IMR-90 (cell line): ENCODE measurements around the gene WDR74. TPM values are rescaled to one million over a fixed set of nuclear protein-coding genes. Genes with fewer than 3 reads are reported as not detected.

Experiments
- ATAC-seq: fragments of 200-7000 bp; cut with Tn5 transposase; 2 replicates; pipeline ENCODE4 v1.9.1; 2020; ENCODE audit warnings: low read depth, mild to moderate bottlenecking, moderate library complexity
- BruUV-seq: library from RNA; stranded (reverse); fragments of 400-500 nt; replicated peaks from 2 replicates; lab custom pipeline; 2021; lab: Mats Ljungman, UMichigan
- CTCF ChIA-PET: fragments of 300-600 bp; formaldehyde crosslinking; extraction: SDS; loops from one replicate; lab custom pipeline; 2021; ENCODE audit warnings: antibody characterized with exemption; lab: Yijun Ruan, JAX
- POLR2A ChIA-PET: fragments of 300-600 bp; sonication (Branson Sonifier 250); formaldehyde crosslinking; loops from one replicate; lab custom pipeline; 2022; ENCODE audit warnings: antibody characterized with exemption; ENCODE audit not compliant: unreplicated experiment; lab: Charles Lee
- DNase-seq: peaks from one replicate; pipeline ENCODE4 v3.0.0; 2013
- H2AFZ ChIP-seq: replicated peaks from 2 replicates; pipeline ENCODE3; 2013; ENCODE audit warnings: low read length, mild to moderate bottlenecking; ENCODE audit not compliant: poor library complexity
- H2AK5ac ChIP-seq: 2 replicates; pipeline ENCODE4 v1.6.1; 2013; ENCODE audit warnings: low read depth, low read length, inconsistent platforms
- H2AK9ac ChIP-seq: replicated peaks from 2 replicates; pipeline ENCODE3; 2013; ENCODE audit warnings: mild to moderate bottlenecking, low read depth, low read length, moderate library complexity; ENCODE audit not compliant: poor library complexity
- H2BK120ac ChIP-seq: 2 replicates; pipeline ENCODE4 v1.6.1; 2013; ENCODE audit warnings: low read depth, low read length, inconsistent platforms
- H2BK15ac ChIP-seq: 3 replicates; pipeline ENCODE4 v1.6.1; 2013; ENCODE audit warnings: low read depth, low read length, inconsistent platforms
- H2BK20ac ChIP-seq: 2 replicates; pipeline ENCODE4 v1.6.1; 2013; ENCODE audit warnings: low read depth, mild to moderate bottlenecking, inconsistent platforms, low read length, moderate library complexity
- H2BK5ac ChIP-seq: 2 replicates; pipeline ENCODE4 v1.6.1; 2013; ENCODE audit warnings: mild to moderate bottlenecking, low read depth, low read length, inconsistent platforms; ENCODE audit not compliant: poor library complexity, severe bottlenecking
- H3K14ac ChIP-seq: replicated peaks from 2 replicates; pipeline ENCODE4 v1.6.1; 2013; ENCODE audit warnings: low read depth, low read length, inconsistent platforms
- H3K18ac ChIP-seq: 2 replicates; pipeline ENCODE4 v1.6.1; 2013; ENCODE audit warnings: low read depth, low read length, control low read depth
- H3K23ac ChIP-seq: 2 replicates; pipeline ENCODE4 v1.6.1; 2013; ENCODE audit warnings: low read depth, low read length, inconsistent platforms
- H3K27ac ChIP-seq: 2 replicates; pipeline ENCODE4 v1.5.1; 2013; ENCODE audit warnings: mild to moderate bottlenecking, control low read depth, low read length; ENCODE audit not compliant: insufficient read depth
- H3K27me3 ChIP-seq: 2 replicates; pipeline ENCODE4 v1.6.1; 2013; ENCODE audit warnings: low read length; ENCODE audit not compliant: control insufficient read depth, insufficient read depth
- H3K36me3 ChIP-seq: 2 replicates; pipeline ENCODE4 v1.6.1; 2013; ENCODE audit warnings: low read length, mixed read lengths; ENCODE audit not compliant: control insufficient read depth, insufficient read depth
- H3K4ac ChIP-seq: 2 replicates; pipeline ENCODE4 v1.6.1; 2013; ENCODE audit warnings: low read depth, low read length, inconsistent platforms
- H3K4me1 ChIP-seq: 2 replicates; pipeline ENCODE4 v1.6.1; 2013; ENCODE audit warnings: low read length, mixed read lengths; ENCODE audit not compliant: control insufficient read depth, insufficient read depth
- H3K4me2 ChIP-seq: 2 replicates; pipeline ENCODE4 v1.6.1; 2013; ENCODE audit warnings: low read depth, mild to moderate bottlenecking, control low read depth, low read length, moderate library complexity
- H3K4me3 ChIP-seq: 2 replicates; pipeline ENCODE4 v1.5.1; 2013; ENCODE audit warnings: low read depth, mild to moderate bottlenecking, control low read depth, low read length, moderate library complexity; ENCODE audit not compliant: insufficient read depth
- H3K56ac ChIP-seq: 2 replicates; pipeline ENCODE4 v1.6.1; 2013; ENCODE audit warnings: low read length, inconsistent platforms; ENCODE audit not compliant: insufficient read depth; ENCODE audit errors: extremely low read depth
- H3K79me1 ChIP-seq, 2 experiments: 2 replicates each; pipeline ENCODE4 v1.6.1; 2013; ENCODE audit warnings: low read length in 2 of 2, inconsistent platforms in 1 of 2, low read depth in 1 of 2
- H3K9ac ChIP-seq: 2 replicates; pipeline ENCODE4 v1.6.1; 2013; ENCODE audit warnings: low read depth, low read length, control low read depth
- H3K9me1 ChIP-seq: 2 replicates; pipeline ENCODE4 v1.6.1; 2013; ENCODE audit warnings: low read length, inconsistent platforms; ENCODE audit not compliant: insufficient read depth
- H3K9me3 ChIP-seq: 2 replicates; pipeline ENCODE4 v1.6.1; 2013; ENCODE audit warnings: low read length; ENCODE audit not compliant: control insufficient read depth, insufficient read depth
- H4K20me1 ChIP-seq: 2 replicates; pipeline ENCODE4 v1.6.1; 2013; ENCODE audit warnings: low read length, inconsistent platforms; ENCODE audit not compliant: insufficient read depth
- H4K5ac ChIP-seq: 2 replicates; pipeline ENCODE4 v1.6.1; 2013; ENCODE audit warnings: mild to moderate bottlenecking, low read depth, low read length, control low read depth
- H4K8ac ChIP-seq, 2 experiments: 2 replicates each; pipeline ENCODE4 v1.6.1; 2013; ENCODE audit warnings: low read depth in 2 of 2, low read length in 2 of 2, control low read depth in 1 of 2, inconsistent platforms in 1 of 2
- H4K91ac ChIP-seq: 2 replicates; pipeline ENCODE4 v1.6.1; 2013; ENCODE audit warnings: low read depth, low read length, inconsistent platforms; ENCODE audit not compliant: insufficient read depth
- BHLHE40 ChIP-seq: fragments of 150-350 bp; IDR thresholded peaks from 2 replicates; pipeline ENCODE4 v1.6.1; 2016; ENCODE audit warnings: mild to moderate bottlenecking, low read depth, low read length
- CEBPB ChIP-seq: IDR thresholded peaks from 2 replicates; pipeline ENCODE4 v1.6.1; 2012; ENCODE audit warnings: low read depth, low read length, improper control_type of control experiment
- CHD1 ChIP-seq: IDR thresholded peaks from 2 replicates; pipeline ENCODE4 v1.6.1; 2012; ENCODE audit warnings: low read depth, low read length, improper control_type of control experiment
- CTCF ChIP-seq: conservative IDR thresholded peaks from 2 replicates; pipeline ENCODE4 v1.5.1; 2012; ENCODE audit warnings: mild to moderate bottlenecking, low read depth, low read length, improper control_type of control experiment
- FOS ChIP-seq: fragments of 150-350 bp; IDR thresholded peaks from 2 replicates; pipeline ENCODE4 v1.6.1; 2016; ENCODE audit warnings: low read depth, low read length
- MAFK ChIP-seq: IDR thresholded peaks from 2 replicates; pipeline ENCODE4 v1.6.1; 2012; ENCODE audit warnings: low read depth, low read length, improper control_type of control experiment
- NFE2L2 ChIP-seq: fragments of 150-350 bp; IDR thresholded peaks from 2 replicates; pipeline ENCODE4 v1.6.1; 2016; ENCODE audit warnings: low read depth, mild to moderate bottlenecking, low read length
- POLR2A ChIP-seq: IDR thresholded peaks from 2 replicates; pipeline ENCODE4 v1.6.1; 2012; ENCODE audit warnings: mild to moderate bottlenecking, low read depth, low read length
- RAD21 ChIP-seq: IDR thresholded peaks from 2 replicates; pipeline ENCODE4 v1.6.1; 2012; ENCODE audit warnings: low read length, improper control_type of control experiment
- RCOR1 ChIP-seq: IDR thresholded peaks from 2 replicates; pipeline ENCODE4 v1.6.1; 2012; ENCODE audit warnings: mild to moderate bottlenecking, low read length, improper control_type of control experiment; ENCODE audit not compliant: insufficient replicate concordance
- RFX5 ChIP-seq: IDR thresholded peaks from 2 replicates; pipeline ENCODE4 v1.8.0; 2012; ENCODE audit warnings: low read depth, mild to moderate bottlenecking, low read length, moderate library complexity
- SMC3 ChIP-seq: fragments of 150-350 bp; IDR thresholded peaks from 2 replicates; pipeline ENCODE4 v1.6.1; 2016; ENCODE audit warnings: low read depth, mild to moderate bottlenecking, antibody characterized with exemption, low read length, moderate library complexity
- WGBS, 2 experiments: methylation state at CpG; one replicate each; pipeline versions ENCODE4 v1.1.5 to v1.1.7; 2013; ENCODE audit warnings: missing lambda C conversion rate in 2 of 2; ENCODE audit not compliant: insufficient read length in 1 of 2; ENCODE audit errors: extremely low coverage in 2 of 2; 5-methylcytosine and 5-hydroxymethylcytosine counted together
- dilution Hi-C: fragments of 300-500 bp; cut with HindIII; formaldehyde crosslinking; loops from one replicate; pipeline ENCODE4 v1.14.3; 2018; ENCODE audit warnings: low sequenced_read_pairs; ENCODE audit not compliant: unreplicated experiment
- in situ Hi-C: fragments of 300-500 bp; cut with MboI; formaldehyde crosslinking; loops from 3 replicates; pipeline ENCODE4 v1.14.3; 2019; ENCODE audit warnings: low sequenced_read_pairs, inconsistent platforms, mixed read lengths
- intact Hi-C: fragments of 100-400 bp; cut with micrococcal nuclease; formaldehyde crosslinking; loops from 2 replicates; pipeline ENCODE4 v1.10.0; 2022
- polyA plus RNA-seq, 3 experiments: library from polyadenylated mRNA; depleted of rRNA; stranded (reverse); fragments of >200 nt; gene quantifications; 2 replicates each; pipeline ENCODE4 v1.2.3, GENCODE V29; 2012; ENCODE audit warnings: low replicate concordance in 1 of 3
- total RNA-seq: library from RNA; depleted of rRNA; stranded (reverse); fragments of >200 nt; gene quantifications from 2 replicates; pipeline ENCODE4 v1.2.3, GENCODE V29; 2012
- TF ChIP-seq, protein P1 (sequence below): fragments of 150-350 bp; IDR thresholded peaks from 2 replicates; pipeline ENCODE4 v1.6.1; 2016; ENCODE audit warnings: low read depth, mild to moderate bottlenecking, low read length, moderate library complexity, borderline replicate concordance

Gene WDR74
- total and polyA plus RNA-seq, 2 of the 4 experiments (the other 2 are of a cell fraction): 38.4 to 44.3 TPM

DNA sequence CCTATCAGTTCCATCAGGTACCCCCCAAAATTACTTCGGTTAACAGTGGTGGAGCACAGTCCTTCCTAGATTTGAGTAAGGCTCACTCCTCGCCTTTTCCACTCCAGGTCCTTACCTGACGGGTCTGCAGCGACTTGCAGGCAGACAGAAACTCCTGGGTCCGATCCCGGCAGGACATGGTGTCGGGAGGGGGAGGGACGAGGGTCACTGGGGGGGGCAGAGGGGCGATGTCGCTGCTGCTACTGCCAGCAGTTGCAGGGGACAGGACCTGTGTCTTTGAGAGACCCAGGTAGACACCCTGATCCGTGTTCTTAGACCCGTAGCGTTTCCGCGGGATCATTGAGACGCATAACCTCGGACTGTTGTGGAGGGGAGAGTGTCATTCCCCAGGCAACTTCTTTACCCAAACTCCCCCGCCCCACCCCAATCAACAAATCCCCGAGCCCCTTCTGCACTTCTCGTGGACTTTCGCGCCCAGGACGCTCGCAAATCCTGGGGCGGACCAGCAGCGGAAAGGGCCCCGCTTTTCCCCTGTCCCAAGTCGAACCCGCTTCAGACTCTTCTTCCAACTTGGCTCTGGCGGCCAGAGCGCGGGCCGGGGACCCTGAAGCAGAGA, 8.4 kb downstream of the WDR74 start:
- no peak overlapping the region for H4K5ac ChIP-seq
- in situ Hi-C loops: no loop called here
- H3K27ac ChIP-seq: peak overlapping the region; percentile 87
- peak overlapping the region; percentile 64 for H2BK5ac ChIP-seq
- H3K56ac ChIP-seq: peak overlapping the region; percentile 47; the same call in 1 of the 2 replicates
- 0% methylated on average over 6 of the region's 33 CpGs; no CpG with 5 or more reads in 1 of the 2 experiments for WGBS, 2 experiments
- peaks cover 20 to 78% of the 10 kb centered on the region in 2 experiments; a peak in 3 of 4 replicates for H3K79me1 ChIP-seq
- H2AK9ac ChIP-seq: peak overlapping the region; percentile 92
- no peak overlapping the region for H3K18ac ChIP-seq
- no peak overlapping the region for H2BK20ac ChIP-seq
- peak overlapping the region; percentile 77 for H3K4me3 ChIP-seq
- H4K91ac ChIP-seq: no peak overlapping the region; the same call in 1 of the 2 replicates
- no peak overlapping the region for H2BK15ac ChIP-seq
- ChIA-PET CTCF (no interaction called here), POLR2A (interaction anchor here (1.8 kb wide), 1 partner anchor 10 kb away, joined by 16 read pairs; no protein-coding TSS in a partner anchor)
- peak overlapping the region; percentile 99 for H2AFZ ChIP-seq
- H2AK5ac ChIP-seq: peak overlapping the region; percentile 67
- H3K36me3 ChIP-seq: peaks cover 37% of the 10 kb centered on the region
- H3K4me1 ChIP-seq: peaks cover 12% of the 10 kb centered on the region
- H4K8ac ChIP-seq: peak overlapping the region in 1 of 2 experiments; percentile 57; a peak in 1 of 4 replicates
- no peaks in the 10 kb centered on the region for H3K27me3 ChIP-seq
- H2BK120ac ChIP-seq: no peak overlapping the region
- peak overlapping the region; percentile 82 for H3K23ac ChIP-seq
- H3K4ac ChIP-seq: peak overlapping the region; percentile 55
- no peaks in the 10 kb centered on the region for H3K9me3 ChIP-seq
- DNase-seq: no peak
- dilution Hi-C loops: no loop called here
- peaks cover 38% of the 10 kb centered on the region; the same call in 1 of the 2 replicates for H4K20me1 ChIP-seq
- peak; percentile 1; the same call in 1 of the 2 replicates for ATAC-seq
- H3K14ac ChIP-seq: peak overlapping the region; percentile 68; the same call in 1 of the 2 replicates
- peak overlapping the region; percentile 98 for H3K4me2 ChIP-seq
- peaks cover 4% of the 10 kb centered on the region; the same call in 1 of the 2 replicates for H3K9me1 ChIP-seq
- H3K9ac ChIP-seq: peak overlapping the region; percentile 82
- no TSS peak for BruUV-seq
- intact Hi-C loops: no loop called here
- TF ChIP-seq NFE2L2 (no peak), MAFK (no peak), SMC3 (no peak), RAD21 (no peak), RFX5 (no peak), CEBPB (no peak), BHLHE40 (no peak), POLR2A (no peak), CTCF (no peak), RCOR1 (no peak), CHD1 (no peak), FOS (no peak)
- TF ChIP-seq, protein P1, sequence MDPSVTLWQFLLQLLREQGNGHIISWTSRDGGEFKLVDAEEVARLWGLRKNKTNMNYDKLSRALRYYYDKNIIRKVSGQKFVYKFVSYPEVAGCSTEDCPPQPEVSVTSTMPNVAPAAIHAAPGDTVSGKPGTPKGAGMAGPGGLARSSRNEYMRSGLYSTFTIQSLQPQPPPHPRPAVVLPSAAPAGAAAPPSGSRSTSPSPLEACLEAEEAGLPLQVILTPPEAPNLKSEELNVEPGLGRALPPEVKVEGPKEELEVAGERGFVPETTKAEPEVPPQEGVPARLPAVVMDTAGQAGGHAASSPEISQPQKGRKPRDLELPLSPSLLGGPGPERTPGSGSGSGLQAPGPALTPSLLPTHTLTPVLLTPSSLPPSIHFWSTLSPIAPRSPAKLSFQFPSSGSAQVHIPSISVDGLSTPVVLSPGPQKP: no peak
